Measurements from ENCODE around the gene CACNA2D2. TPM values are rescaled to one million over a fixed set of nuclear protein-coding genes. Genes with fewer than 3 reads are reported as not detected.
A peak's percentile ranks its signal among the peaks of the same experiment; 100 is the strongest.

The CACNA2D2 gene
- total RNA-seq, 1 donor from 2014 or later: 0.53 TPM

DNA sequence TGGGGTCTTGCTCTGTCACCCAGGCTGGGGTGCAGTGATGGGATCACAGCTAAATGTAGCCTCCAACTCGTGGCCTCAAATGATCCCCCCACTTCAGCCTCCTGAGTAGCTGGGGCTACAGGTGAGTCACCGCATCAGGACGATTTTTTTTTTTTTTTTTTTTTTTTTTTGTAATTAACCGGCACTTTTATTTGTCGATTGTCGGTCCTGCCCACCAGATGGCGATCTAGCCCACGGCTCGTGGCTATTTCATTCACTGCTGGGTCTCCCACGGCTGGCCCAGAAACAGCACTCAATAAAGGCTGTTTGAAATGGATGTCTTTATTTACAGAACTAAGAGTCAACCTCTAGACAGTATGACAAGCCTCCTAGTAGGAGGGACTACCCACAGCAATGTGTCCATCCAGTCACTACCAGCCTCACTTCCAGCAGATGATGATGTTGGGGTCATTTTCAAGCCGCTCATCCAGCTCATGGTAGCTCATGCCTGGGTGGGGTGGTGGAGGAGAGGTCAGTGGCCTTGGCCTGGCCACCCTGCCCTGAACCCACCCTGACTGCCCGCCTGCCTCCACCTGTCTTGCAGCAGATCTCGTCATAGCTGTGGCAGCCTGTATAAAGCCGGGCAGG, 156.1 kb downstream of the CACNA2D2 start:
- no peak overlapping the region for H3K4me3 Mint-ChIP-seq
- ChIA-PET CTCF (interaction anchor here (0.8 to 5.5 kb wide), 8 partner anchors 9 to 269 kb away, joined by 3 to 64 read pairs (median 4); partner anchors contain the start of genes CISH and TMEM115), POLR2A (interaction anchor here (0.6 to 6.9 kb wide), 7 partner anchors 9 to 1024 kb away, joined by 3 to 195 read pairs (median 4); partner anchors contain the start of gene RASSF1)
- H3K27ac Mint-ChIP-seq: peak overlapping the region; percentile 63
- intact Hi-C loops (cut with micrococcal nuclease): loop anchor here (1.0 kb wide), 1 partner anchor 89 kb away; no protein-coding TSS in a partner anchor
- H3K9me3 Mint-ChIP-seq: no peaks in the 10 kb centered on the region
- H3K4me1 Mint-ChIP-seq: peaks cover 58% of the 10 kb centered on the region
- peak; percentile 15 for ATAC-seq (ENCODE audit: low read depth)
- TF ChIP-seq CTCF (IDR thresholded peaks at IDR 0.05): no peak
- peak; percentile 59 for DNase-seq
- peaks cover 19% of the 10 kb centered on the region for H3K36me3 Mint-ChIP-seq (ENCODE audit: low read depth)
- no peaks in the 10 kb centered on the region for H3K27me3 Mint-ChIP-seq

DNA sequence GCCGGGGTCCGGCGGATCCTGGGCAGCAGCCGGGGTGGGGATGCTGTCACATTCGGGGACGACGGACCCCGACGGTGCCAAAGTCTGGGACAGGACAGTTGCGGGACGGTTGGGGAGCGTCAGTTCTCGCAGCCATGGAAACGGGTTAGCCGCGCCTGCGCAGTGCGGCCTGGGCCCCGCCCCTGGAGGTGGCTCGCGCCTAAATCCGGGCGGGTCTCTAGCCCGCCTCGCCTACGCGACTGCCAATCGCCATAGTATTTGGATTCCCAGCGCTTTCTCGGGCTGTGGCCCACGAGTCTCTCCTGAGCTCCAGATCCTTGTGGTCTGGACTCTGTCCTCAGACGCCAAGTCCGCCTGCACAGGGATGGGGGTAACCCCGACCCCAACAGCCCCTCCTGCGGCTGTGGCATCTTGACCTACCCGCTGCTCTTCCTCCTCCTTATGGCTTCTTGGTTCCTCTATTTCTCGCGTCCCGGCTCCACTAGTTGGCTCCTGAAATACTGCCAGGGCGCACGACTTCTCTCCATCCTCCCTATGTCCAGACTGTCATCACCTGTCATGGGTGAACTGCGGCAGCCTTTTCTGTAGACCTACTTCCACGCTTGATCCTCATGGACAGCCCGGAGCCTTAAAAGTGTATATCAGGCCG, 157.7 kb downstream of the CACNA2D2 start, which contains the start of gene ZMYND10:
Gene ZMYND10, minus strand, starts transcription at position 147 of the 649 bp plus-strand sequence. CDS start 153 bp downstream, outside the sequence.
- peak within 1 kb of the TSS; percentile 67 for H3K4me3 Mint-ChIP-seq
- H3K4me1 Mint-ChIP-seq: peaks cover 51% of the 10 kb centered on the region
- ChIA-PET POLR2A (interaction anchor here (0.6 to 6.9 kb wide), 4 partner anchors 7 to 105 kb away, joined by 3 to 195 read pairs (median 7); partner anchors contain the start of gene RASSF1), CTCF (interaction anchor here (5.5 kb wide), 1 partner anchor 196 kb away, joined by 64 read pairs; no protein-coding TSS in a partner anchor)
- intact Hi-C loops (cut with micrococcal nuclease): no loop called here
- DNase-seq: peak; percentile 73
- no peaks in the 10 kb centered on the region for H3K9me3 Mint-ChIP-seq
- no peak within 1 kb of the TSS for H3K27ac Mint-ChIP-seq
- no peaks in the 10 kb centered on the region for H3K27me3 Mint-ChIP-seq
- TF ChIP-seq CTCF (IDR thresholded peaks at IDR 0.05): no peak
- peak; percentile 33 for ATAC-seq (ENCODE audit: low read depth)
- peaks cover 17% of the 10 kb centered on the region for H3K36me3 Mint-ChIP-seq (ENCODE audit: low read depth)

DNA sequence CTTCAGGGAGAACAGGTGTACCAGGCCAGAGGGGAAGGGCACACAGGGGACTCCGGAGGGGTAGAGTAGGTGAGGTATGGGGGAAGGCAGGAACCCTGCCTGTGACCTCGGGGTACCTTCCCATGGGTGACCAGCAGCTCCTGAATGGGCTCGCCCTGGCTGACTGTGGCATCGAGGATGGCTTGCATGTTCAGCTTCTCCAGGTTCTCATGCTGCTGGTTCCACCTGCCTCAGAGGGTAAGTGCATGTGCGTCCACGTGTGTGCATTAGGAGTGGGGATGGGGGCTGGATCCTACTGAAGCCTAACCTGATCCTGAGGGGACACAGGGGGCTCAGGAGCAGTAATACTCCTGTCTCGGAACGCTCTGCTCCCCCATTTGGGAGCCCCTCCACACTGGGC, 158.4 kb downstream of the CACNA2D2 start:
- H3K4me3 Mint-ChIP-seq: no peak overlapping the region
- peaks cover 14% of the 10 kb centered on the region for H3K36me3 Mint-ChIP-seq (ENCODE audit: low read depth)
- no peak overlapping the region for H3K27ac Mint-ChIP-seq
- DNase-seq (no peak), ATAC-seq (ENCODE audit: low read depth) (no peak)
- H3K4me1 Mint-ChIP-seq: peaks cover 48% of the 10 kb centered on the region
- intact Hi-C loops (cut with micrococcal nuclease): no loop called here
- TF ChIP-seq CTCF (IDR thresholded peaks at IDR 0.05): no peak
- ChIA-PET POLR2A (interaction anchor here (0.6 to 6.9 kb wide), 2 partner anchors 7 to 24 kb away, joined by 4 to 195 read pairs; partner anchors contain the start of gene RASSF1), CTCF (no interaction called here)
- H3K9me3 Mint-ChIP-seq: no peaks in the 10 kb centered on the region
- H3K27me3 Mint-ChIP-seq: no peaks in the 10 kb centered on the region

GRCh38 chr3:50342813-50343633, 160.4 kb downstream of the CACNA2D2 start:
- Mint-ChIP-seq H3K27ac (peak overlapping the region; percentile 41), H3K36me3 (ENCODE audit: low read depth) (peaks cover 7% of the 10 kb centered on the region), H3K9me3 (no peaks in the 10 kb centered on the region), H3K27me3 (no peaks in the 10 kb centered on the region), H3K4me3 (no peak overlapping the region), H3K4me1 (peaks cover 55% of the 10 kb centered on the region)
- intact Hi-C loops (cut with micrococcal nuclease): no loop called here
- no peak for ATAC-seq (ENCODE audit: low read depth)
- POLR2A ChIA-PET: interaction anchor here (1.0 to 1.4 kb wide), 3 partner anchors 8 to 226 kb away, joined by 3 to 6 read pairs (median 5); partner anchors contain the start of genes CYB561D2, HEMK1 and NPRL2
- DNase-seq: no peak
- no peak for TF ChIP-seq CTCF (IDR thresholded peaks at IDR 0.05)
- CTCF ChIA-PET: no interaction called here

Data from activated B cell treated with CpG ODN at 0.5 μM for 24 hours (primary cell).